HFFc6 (cell line): ENCODE results near the gene PHLDB2. TPM values are rescaled to one million over a fixed set of nuclear protein-coding genes. Genes with fewer than 3 reads are reported as not detected.
"Not testable (repeated sequence)": the region's sequence is repeated elsewhere in the genome, so short reads cannot be mapped to it uniquely, and the experiment has no call there.

ENCODE experiments used
- DNase-seq: peaks from one replicate; pipeline ENCODE4 v3.0.0-alpha.2; 2018
- H3K27ac Mint-ChIP-seq: 2 replicates; pipeline ENCODE4 v1.8.0; 2020; ENCODE audit warnings: mild to moderate bottlenecking, mixed read lengths
- H3K27me3 Mint-ChIP-seq: 2 replicates; pipeline ENCODE4 v1.8.0; 2021; ENCODE audit warnings: mild to moderate bottlenecking, moderate library complexity, mixed read lengths; ENCODE audit not compliant: insufficient read depth
- H3K36me3 Mint-ChIP-seq: 2 replicates; pipeline ENCODE4 v1.8.0; 2021; ENCODE audit warnings: low read depth, mixed read lengths
- H3K4me1 Mint-ChIP-seq: 2 replicates; pipeline ENCODE4 v1.8.0; 2020; ENCODE audit warnings: low read depth, mixed read lengths
- H3K4me3 Mint-ChIP-seq: 2 replicates; pipeline ENCODE4 v1.8.0; 2020; ENCODE audit warnings: mild to moderate bottlenecking, moderate library complexity, mixed read lengths
- H3K9me3 Mint-ChIP-seq: 2 replicates; pipeline ENCODE4 v1.8.0; 2020; ENCODE audit warnings: mild to moderate bottlenecking, mixed read lengths
- total RNA-seq, 6 experiments: library from RNA; stranded (reverse); fragmentation: NEBNext Ultra II Directional; extraction: Animal tissue kit (Norgen Biotek cat#: 25700); gene quantifications; 2 replicates in 1 of 6; 3 replicates in 5 of 6; pipeline ENCODE4 v1.2.3, GENCODE V29; 2021
- TF ChIP-seq, protein P1 (sequence below): fragments of 200-600 bp; sonication (generic); IDR thresholded peaks from 2 replicates; pipeline ENCODE4 v1.5.0; 2021; ENCODE audit warnings: antibody characterized with exemption, mild to moderate bottlenecking

Gene PHLDB2
- total RNA-seq, 6 experiments from 2014 or later: 35.4 to 55.9 (median 37.6) TPM

DNA sequence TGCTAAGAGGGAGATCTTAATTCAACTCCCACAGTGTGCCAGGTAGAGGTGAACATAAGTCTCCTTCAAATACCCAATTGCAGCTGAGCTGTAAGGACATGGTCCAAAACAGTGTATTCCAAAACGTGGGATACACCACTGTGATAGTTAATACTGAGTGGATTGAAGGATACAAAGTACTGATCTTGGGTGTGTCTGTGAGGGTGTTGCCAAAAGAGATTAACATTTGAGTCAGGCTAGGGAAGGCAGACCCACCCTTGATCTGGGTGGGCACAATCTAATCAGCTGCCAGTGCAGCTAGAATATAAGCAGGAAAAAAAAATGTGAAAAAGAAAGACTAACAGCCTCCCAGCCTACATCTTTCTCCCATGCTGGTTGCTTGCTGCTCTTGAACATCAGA lies 45.1 kb upstream of the PHLDB2 start:
- H3K27me3 Mint-ChIP-seq: no peaks in the 10 kb centered on the region; the same call in 1 of the 2 replicates
- H3K4me1 Mint-ChIP-seq: peaks cover 50% of the 10 kb centered on the region
- no peak for DNase-seq
- TF ChIP-seq, protein P1, sequence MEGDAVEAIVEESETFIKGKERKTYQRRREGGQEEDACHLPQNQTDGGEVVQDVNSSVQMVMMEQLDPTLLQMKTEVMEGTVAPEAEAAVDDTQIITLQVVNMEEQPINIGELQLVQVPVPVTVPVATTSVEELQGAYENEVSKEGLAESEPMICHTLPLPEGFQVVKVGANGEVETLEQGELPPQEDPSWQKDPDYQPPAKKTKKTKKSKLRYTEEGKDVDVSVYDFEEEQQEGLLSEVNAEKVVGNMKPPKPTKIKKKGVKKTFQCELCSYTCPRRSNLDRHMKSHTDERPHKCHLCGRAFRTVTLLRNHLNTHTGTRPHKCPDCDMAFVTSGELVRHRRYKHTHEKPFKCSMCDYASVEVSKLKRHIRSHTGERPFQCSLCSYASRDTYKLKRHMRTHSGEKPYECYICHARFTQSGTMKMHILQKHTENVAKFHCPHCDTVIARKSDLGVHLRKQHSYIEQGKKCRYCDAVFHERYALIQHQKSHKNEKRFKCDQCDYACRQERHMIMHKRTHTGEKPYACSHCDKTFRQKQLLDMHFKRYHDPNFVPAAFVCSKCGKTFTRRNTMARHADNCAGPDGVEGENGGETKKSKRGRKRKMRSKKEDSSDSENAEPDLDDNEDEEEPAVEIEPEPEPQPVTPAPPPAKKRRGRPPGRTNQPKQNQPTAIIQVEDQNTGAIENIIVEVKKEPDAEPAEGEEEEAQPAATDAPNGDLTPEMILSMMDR: no peak
- H3K9me3 Mint-ChIP-seq: peaks cover 15% of the 10 kb centered on the region
- no peak overlapping the region for H3K27ac Mint-ChIP-seq
- no peak overlapping the region for H3K4me3 Mint-ChIP-seq
- peaks cover 26% of the 10 kb centered on the region for H3K36me3 Mint-ChIP-seq

DNA sequence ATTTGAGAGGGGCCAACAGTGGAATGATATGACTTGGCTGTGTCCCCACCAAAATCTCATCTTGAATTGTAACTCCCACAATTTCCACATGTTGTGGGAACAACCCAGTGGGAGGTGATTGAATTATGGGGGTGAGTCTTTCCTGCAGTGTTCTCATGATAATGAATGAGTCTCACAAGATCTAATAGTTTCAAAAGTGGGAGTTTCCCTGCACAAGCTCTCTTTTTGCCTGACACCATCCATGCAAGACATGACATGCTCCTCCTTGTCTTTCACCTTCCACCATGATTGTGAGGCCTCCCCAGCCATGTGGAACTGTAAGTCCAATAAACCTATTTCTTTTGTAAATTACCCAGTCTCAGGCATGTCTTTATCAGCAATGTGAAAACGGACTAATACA lies 42.3 kb upstream of the PHLDB2 start:
- not testable (repeated sequence) for H3K27me3 Mint-ChIP-seq, H3K27ac Mint-ChIP-seq, H3K4me3 Mint-ChIP-seq, DNase-seq
- Mint-ChIP-seq H3K4me1 (peaks cover 22% of the 10 kb centered on the region), H3K36me3 (peaks cover 43% of the 10 kb centered on the region), H3K9me3 (peaks cover 26% of the 10 kb centered on the region)

DNA sequence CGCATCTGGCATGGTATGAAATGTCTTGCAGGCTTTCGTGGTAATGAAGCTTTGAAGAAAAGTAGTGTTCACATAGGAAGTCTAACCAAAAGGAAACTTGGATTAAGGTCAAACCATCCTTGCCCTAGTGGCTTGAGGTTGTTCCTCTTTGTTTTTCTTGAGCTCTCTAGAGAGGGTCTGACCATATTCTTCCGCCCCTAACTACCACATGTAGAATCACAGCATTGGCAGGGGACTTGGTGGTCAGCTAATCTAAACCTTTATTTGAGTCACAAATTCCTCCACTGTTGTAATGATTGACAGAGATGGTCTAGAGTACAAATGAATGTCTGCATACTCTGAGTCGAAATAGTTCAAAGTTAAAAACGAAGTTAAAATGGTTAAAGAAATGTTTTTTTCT lies 39.1 kb upstream of the PHLDB2 start:
- Mint-ChIP-seq H3K9me3 (peaks cover 26% of the 10 kb centered on the region), H3K27me3 (no peaks in the 10 kb centered on the region; the same call in none of the 2 replicates), H3K4me3 (no peak overlapping the region), H3K4me1 (peaks cover 15% of the 10 kb centered on the region; the same call in 1 of the 2 replicates), H3K27ac (no peak overlapping the region), H3K36me3 (peaks cover 40% of the 10 kb centered on the region)
- DNase-seq: no peak
- TF ChIP-seq, protein P1: no peak

DNA sequence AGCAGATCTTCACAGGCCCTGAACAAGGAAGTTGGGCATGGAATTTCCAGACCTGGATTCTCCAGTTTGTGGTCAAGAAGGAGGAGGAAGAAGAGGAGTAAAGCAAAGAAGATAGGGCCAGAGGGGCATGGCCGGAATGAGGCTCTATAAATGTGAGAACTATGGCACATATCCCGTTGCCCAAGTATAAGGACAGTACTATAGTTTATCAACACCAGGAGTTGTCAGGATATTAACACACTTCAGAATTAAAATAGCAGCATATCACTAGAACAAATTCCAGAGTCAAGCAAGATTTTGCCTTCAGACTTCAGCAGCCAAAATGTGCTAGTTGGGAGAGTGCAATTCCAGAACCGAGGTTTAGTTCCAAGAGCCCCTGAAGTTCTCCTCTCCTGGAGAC lies 38.4 kb upstream of the PHLDB2 start:
- DNase-seq: no peak
- no peak overlapping the region for H3K27ac Mint-ChIP-seq
- TF ChIP-seq, protein P1: no peak
- no peak overlapping the region for H3K4me3 Mint-ChIP-seq
- H3K4me1 Mint-ChIP-seq: peaks cover 15% of the 10 kb centered on the region; the same call in 1 of the 2 replicates
- H3K9me3 Mint-ChIP-seq: peaks cover 19% of the 10 kb centered on the region
- no peaks in the 10 kb centered on the region; the same call in none of the 2 replicates for H3K27me3 Mint-ChIP-seq
- H3K36me3 Mint-ChIP-seq: peaks cover 33% of the 10 kb centered on the region

DNA sequence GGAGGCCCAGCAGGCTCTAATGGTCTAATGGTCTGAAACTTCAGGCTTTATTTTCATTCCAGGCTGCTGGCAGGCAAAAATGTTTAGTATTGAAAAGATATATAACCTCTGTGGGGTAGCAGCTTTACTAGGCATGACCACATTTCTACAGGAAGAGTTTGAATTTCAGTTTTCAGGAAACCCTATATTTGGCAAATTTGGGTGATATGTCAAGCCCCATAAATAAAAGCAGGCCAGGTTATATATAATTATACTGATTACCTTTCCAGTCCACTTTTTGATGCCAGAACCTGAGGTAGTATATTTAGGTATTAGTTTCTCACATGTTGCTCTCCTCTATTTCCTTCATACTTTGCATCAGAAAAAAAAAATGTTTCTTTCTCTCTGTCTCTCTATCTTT lies 37.2 kb upstream of the PHLDB2 start:
- TF ChIP-seq, protein P1: no peak
- Mint-ChIP-seq H3K9me3 (peaks cover 17% of the 10 kb centered on the region), H3K36me3 (peaks cover 22% of the 10 kb centered on the region), H3K27me3 (no peaks in the 10 kb centered on the region; the same call in 1 of the 2 replicates), H3K27ac (no peak overlapping the region), H3K4me1 (peaks cover 15% of the 10 kb centered on the region; the same call in 1 of the 2 replicates), H3K4me3 (no peak overlapping the region)
- no peak for DNase-seq

DNA sequence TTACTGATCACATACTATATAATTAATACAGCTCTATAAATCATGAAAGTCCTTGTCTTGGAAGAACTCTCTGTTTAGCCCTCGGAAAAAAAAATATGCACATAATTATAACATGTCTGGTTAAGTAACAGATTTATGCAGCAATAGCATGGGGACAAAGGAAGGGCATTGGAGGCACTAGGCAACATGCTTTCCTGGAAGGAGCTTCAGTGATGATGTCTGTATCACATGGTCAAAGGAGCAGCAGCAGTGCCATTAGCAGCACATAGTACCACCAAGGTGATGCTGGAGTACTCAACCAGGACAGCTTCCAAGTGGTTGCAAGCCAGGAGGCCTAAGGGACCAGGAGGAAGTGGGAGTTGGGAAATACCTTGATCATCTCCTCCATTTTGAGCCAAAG lies 36.3 kb upstream of the PHLDB2 start:
- peaks cover 15% of the 10 kb centered on the region; the same call in 1 of the 2 replicates for H3K4me1 Mint-ChIP-seq
- peaks cover 15% of the 10 kb centered on the region for H3K9me3 Mint-ChIP-seq

More for the DNA sequence above, 36.3 kb upstream of the PHLDB2 start:
- H3K27ac Mint-ChIP-seq: no peak overlapping the region
- DNase-seq: no peak
- TF ChIP-seq, protein P1: no peak
- H3K27me3 Mint-ChIP-seq: no peaks in the 10 kb centered on the region; the same call in 1 of the 2 replicates
- peaks cover 20% of the 10 kb centered on the region for H3K36me3 Mint-ChIP-seq
- no peak overlapping the region for H3K4me3 Mint-ChIP-seq
